ENCODE measurements around the gene IQCB1.
"Not testable (repeated sequence)": the region's sequence is repeated elsewhere in the genome, so short reads cannot be mapped to it uniquely, and the experiment has no call there.

The IQCB1 gene

GRCh38 chr3:121796970-121797369, 37.9 kb downstream of the IQCB1 start:
- no peak for TF ChIP-seq CTCF (IDR thresholded peaks at IDR 0.05; ENCODE audit: poor library complexity, severe bottlenecking)
- Histone ChIP-seq H3K4me1 (ENCODE audit: insufficient read depth, poor library complexity, severe bottlenecking) (no peaks in the 10 kb centered on the region), H3K36me3 (ENCODE audit: low read depth) (peaks cover 57% of the 10 kb centered on the region), H3K27ac (ENCODE audit: poor library complexity, severe bottlenecking) (no peak overlapping the region), H3K4me3 (ENCODE audit: severe bottlenecking) (no peak overlapping the region), H3K9me3 (ENCODE audit: severe bottlenecking) (no peaks in the 10 kb centered on the region), H3K27me3 (ENCODE audit: insufficient read depth, poor library complexity, severe bottlenecking) (no peaks in the 10 kb centered on the region)
- ATAC-seq (ENCODE audit: low read depth) (no peak), DNase-seq (ENCODE audit: low spot score) (no peak)

GRCh38 chr3:121794264-121794983, 40.4 kb downstream of the IQCB1 start:
- H3K4me1 ChIP-seq (ENCODE audit: insufficient read depth, poor library complexity, severe bottlenecking) = no peaks in the 10 kb centered on the region
- no peak overlapping the region for H3K27ac ChIP-seq (ENCODE audit: poor library complexity, severe bottlenecking)
- H3K4me3 ChIP-seq (ENCODE audit: severe bottlenecking) = no peak overlapping the region
- ATAC-seq (ENCODE audit: low read depth) = no peak
- H3K36me3 ChIP-seq (ENCODE audit: low read depth) = peaks cover 70% of the 10 kb centered on the region
- no peaks in the 10 kb centered on the region for H3K9me3 ChIP-seq (ENCODE audit: severe bottlenecking)
- no peak for DNase-seq (ENCODE audit: low spot score)
- H3K27me3 ChIP-seq (ENCODE audit: insufficient read depth, poor library complexity, severe bottlenecking) = no peaks in the 10 kb centered on the region
- TF ChIP-seq CTCF (IDR thresholded peaks at IDR 0.05; ENCODE audit: poor library complexity, severe bottlenecking) = no peak

GRCh38 chr3:121793078-121793477, 41.8 kb downstream of the IQCB1 start:
- TF ChIP-seq CTCF (IDR thresholded peaks at IDR 0.05; ENCODE audit: poor library complexity, severe bottlenecking) = no peak
- H3K36me3 ChIP-seq (ENCODE audit: low read depth) = peaks cover 80% of the 10 kb centered on the region
- ATAC-seq (ENCODE audit: low read depth) = no peak
- H3K4me3 ChIP-seq (ENCODE audit: severe bottlenecking) = no peak overlapping the region
- no peaks in the 10 kb centered on the region for H3K9me3 ChIP-seq (ENCODE audit: severe bottlenecking)
- H3K4me1 ChIP-seq (ENCODE audit: insufficient read depth, poor library complexity, severe bottlenecking) = no peaks in the 10 kb centered on the region
- no peak for DNase-seq (ENCODE audit: low spot score)
- no peak overlapping the region for H3K27ac ChIP-seq (ENCODE audit: poor library complexity, severe bottlenecking)
- H3K27me3 ChIP-seq (ENCODE audit: insufficient read depth, poor library complexity, severe bottlenecking) = no peaks in the 10 kb centered on the region

GRCh38 chr3:121786485-121786884, 48.4 kb downstream of the IQCB1 start:
- ATAC-seq (ENCODE audit: low read depth) = no peak
- Histone ChIP-seq H3K9me3 (ENCODE audit: severe bottlenecking) (no peaks in the 10 kb centered on the region), H3K4me3 (ENCODE audit: severe bottlenecking) (no peak overlapping the region), H3K27ac (ENCODE audit: poor library complexity, severe bottlenecking) (no peak overlapping the region), H3K27me3 (ENCODE audit: insufficient read depth, poor library complexity, severe bottlenecking) (no peaks in the 10 kb centered on the region), H3K4me1 (ENCODE audit: insufficient read depth, poor library complexity, severe bottlenecking) (no peaks in the 10 kb centered on the region), H3K36me3 (ENCODE audit: low read depth) (peaks cover 72% of the 10 kb centered on the region)
- no peak for TF ChIP-seq CTCF (IDR thresholded peaks at IDR 0.05; ENCODE audit: poor library complexity, severe bottlenecking)
- DNase-seq (ENCODE audit: low spot score) = no peak

GRCh38 chr3:121782784-121783183, 52.1 kb downstream of the IQCB1 start:
- DNase-seq (ENCODE audit: low spot score); H3K27ac ChIP-seq (ENCODE audit: poor library complexity, severe bottlenecking); H3K4me1 ChIP-seq (ENCODE audit: insufficient read depth, poor library complexity, severe bottlenecking); H3K9me3 ChIP-seq (ENCODE audit: severe bottlenecking); H3K27me3 ChIP-seq (ENCODE audit: insufficient read depth, poor library complexity, severe bottlenecking); H3K4me3 ChIP-seq (ENCODE audit: severe bottlenecking); ATAC-seq (ENCODE audit: low read depth): not testable (repeated sequence)
- H3K36me3 ChIP-seq (ENCODE audit: low read depth) = peaks cover 63% of the 10 kb centered on the region
